ENCODE measurements around the gene EML4. TPM values are rescaled to one million over a fixed set of nuclear protein-coding genes. Genes with fewer than 3 reads are reported as not detected.

The EML4 gene
- total RNA-seq, 1 experiment from 2014 or later, result 52.0 TPM

GRCh38 chr2:42256505-42256904 lies 87.4 kb downstream of the EML4 start:
- intact Hi-C loops (cut with micrococcal nuclease; ENCODE audit: unreplicated experiment), result no loop called here
- no TSS peak for BruUV-seq (replicated peaks)
- H2AFZ ChIP-seq, result no peak overlapping the region
- ChIA-PET POLR2A (ENCODE audit: unreplicated experiment) (interaction anchor here (0.6 kb wide), 1 partner anchor 12 kb away, joined by 3 read pairs; no protein-coding TSS in a partner anchor), CTCF (interaction anchor here (0.5 kb wide), 1 partner anchor 224 kb away, joined by 5 read pairs; no protein-coding TSS in a partner anchor)
- H3K9me2 ChIP-seq (ENCODE audit: insufficient read depth), result no peaks in the 10 kb centered on the region
- no peaks in the 10 kb centered on the region for H3K4me1 ChIP-seq (replicated peaks; ENCODE audit: insufficient read depth)
- no peak for TF ChIP-seq EZH2 (IDR thresholded peaks at IDR 0.05; ENCODE audit: low read depth)
- no peak for TF ChIP-seq CTCF (conservative IDR thresholded peaks at IDR 0.05)
- no peaks in the 10 kb centered on the region for H4K20me1 ChIP-seq (ENCODE audit: insufficient read depth)
- no peaks in the 10 kb centered on the region for H3K36me3 ChIP-seq (ENCODE audit: low read depth)
- no peaks in the 10 kb centered on the region for H3K27me3 ChIP-seq (ENCODE audit: insufficient read depth, low read depth)
- 0 out of 2 replicates have a peak, but pooled peaks cover 7% of the 10 kb centered on the region for H3F3A ChIP-seq (ENCODE audit: insufficient read depth, low read depth)
- no peak overlapping the region for H3K4me2 ChIP-seq
- H3K79me2 ChIP-seq (ENCODE audit: low read depth), result no peaks in the 10 kb centered on the region
- no peak for DNase-seq
- no peak overlapping the region for H3K27ac ChIP-seq
- no peak overlapping the region for H3K4me3 ChIP-seq
- no peaks in the 10 kb centered on the region for H3K9me3 ChIP-seq (ENCODE audit: insufficient read depth, low read depth)

- Histone ChIP-seq H3K9me2 (ENCODE audit: insufficient read depth) (no peaks in the 10 kb centered on the region), H3K9me3 (ENCODE audit: insufficient read depth, low read depth) (no peaks in the 10 kb centered on the region), H3K27me3 (ENCODE audit: insufficient read depth, low read depth) (no peaks in the 10 kb centered on the region), H3K4me2 (no peak overlapping the region), H4K20me1 (ENCODE audit: insufficient read depth) (no peaks in the 10 kb centered on the region), H3F3A (ENCODE audit: insufficient read depth, low read depth) (peaks cover 3% of the 10 kb centered on the region; the same call in 1 of the 2 replicates), H3K36me3 (ENCODE audit: low read depth) (0 out of 2 replicates have a peak, but pooled peaks cover 4% of the 10 kb centered on the region), H3K27ac (no peak overlapping the region), H2AFZ (no peak overlapping the region), H3K4me3 (no peak overlapping the region), H3K4me1 (replicated peaks; ENCODE audit: insufficient read depth) (no peaks in the 10 kb centered on the region), H3K79me2 (ENCODE audit: low read depth) (no peaks in the 10 kb centered on the region)
- TF ChIP-seq CTCF (conservative IDR thresholded peaks at IDR 0.05) (no peak), EZH2 (IDR thresholded peaks at IDR 0.05; ENCODE audit: low read depth) (no peak)
- ChIA-PET CTCF (no interaction called here), POLR2A (ENCODE audit: unreplicated experiment) (no interaction called here)
- no TSS peak for BruUV-seq (replicated peaks)
- intact Hi-C loops (cut with micrococcal nuclease; ENCODE audit: unreplicated experiment), result no loop called here
- no peak for DNase-seq
These were observed 92.5 kb downstream of the EML4 start for GRCh38 chr2:42261518-42262195.

GRCh38 chr2:42266236-42266635 lies 97.1 kb downstream of the EML4 start:
- BruUV-seq (replicated peaks), result no TSS peak
- H3K4me3 ChIP-seq, result no peak overlapping the region
- CTCF ChIA-PET, result no interaction called here
- H3K4me1 ChIP-seq (replicated peaks; ENCODE audit: insufficient read depth), result no peaks in the 10 kb centered on the region
- no peak overlapping the region for H3K4me2 ChIP-seq
- no peaks in the 10 kb centered on the region for H3K9me2 ChIP-seq (ENCODE audit: insufficient read depth)
- no peaks in the 10 kb centered on the region for H3K27me3 ChIP-seq (ENCODE audit: insufficient read depth, low read depth)
- no peak for DNase-seq
- no peak for TF ChIP-seq EZH2 (IDR thresholded peaks at IDR 0.05; ENCODE audit: low read depth)
- no peak for TF ChIP-seq CTCF (conservative IDR thresholded peaks at IDR 0.05)
- H3K79me2 ChIP-seq (ENCODE audit: low read depth), result no peaks in the 10 kb centered on the region
- intact Hi-C loops (cut with micrococcal nuclease; ENCODE audit: unreplicated experiment), result no loop called here
- no peaks in the 10 kb centered on the region for H4K20me1 ChIP-seq (ENCODE audit: insufficient read depth)
- 0 out of 2 replicates have a peak, but pooled peaks cover 4% of the 10 kb centered on the region for H3K36me3 ChIP-seq (ENCODE audit: low read depth)
- H3K9me3 ChIP-seq (ENCODE audit: insufficient read depth, low read depth), result no peaks in the 10 kb centered on the region
- POLR2A ChIA-PET (ENCODE audit: unreplicated experiment), result no interaction called here
- no peak overlapping the region for H3K27ac ChIP-seq
- H2AFZ ChIP-seq, result no peak overlapping the region
- H3F3A ChIP-seq (ENCODE audit: insufficient read depth, low read depth), result no peaks in the 10 kb centered on the region; the same call in 1 of the 2 replicates
